Stimulated activated CD4-positive, alpha-beta T cell treated with anti-CD3 and anti-CD28 coated beads, Interleukin-4, amount 100 ng/mL, for 4 hours (primary cell): Measurements from ENCODE around the gene SUSD4.

Source experiments
- DNase-seq, 2 experiments: peaks; one replicate each; pipeline ENCODE4 v3.0.0-alpha.2; 2020

SUSD4 gene

DNA sequence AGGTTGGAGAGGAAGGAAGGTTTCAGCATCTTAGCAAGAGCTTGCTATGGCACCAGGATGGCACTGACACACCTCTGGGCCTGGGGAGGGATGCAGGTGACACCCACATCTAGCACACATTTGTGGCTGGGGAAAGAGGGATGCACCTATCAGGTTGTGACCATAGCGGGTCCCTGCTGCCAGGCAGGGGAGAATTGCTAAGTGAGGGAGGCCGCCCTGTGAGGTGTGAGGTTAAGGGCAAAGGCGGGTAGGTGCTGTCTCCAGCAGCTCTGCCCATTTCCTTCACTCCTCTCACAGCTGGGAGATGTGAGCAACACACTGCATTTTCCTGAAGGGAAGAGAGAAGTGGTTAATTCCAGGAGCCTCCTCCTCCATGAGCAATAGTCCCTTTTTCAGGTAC is 137.7 kb downstream of the SUSD4 start:
- DNase-seq, result no peak

DNA sequence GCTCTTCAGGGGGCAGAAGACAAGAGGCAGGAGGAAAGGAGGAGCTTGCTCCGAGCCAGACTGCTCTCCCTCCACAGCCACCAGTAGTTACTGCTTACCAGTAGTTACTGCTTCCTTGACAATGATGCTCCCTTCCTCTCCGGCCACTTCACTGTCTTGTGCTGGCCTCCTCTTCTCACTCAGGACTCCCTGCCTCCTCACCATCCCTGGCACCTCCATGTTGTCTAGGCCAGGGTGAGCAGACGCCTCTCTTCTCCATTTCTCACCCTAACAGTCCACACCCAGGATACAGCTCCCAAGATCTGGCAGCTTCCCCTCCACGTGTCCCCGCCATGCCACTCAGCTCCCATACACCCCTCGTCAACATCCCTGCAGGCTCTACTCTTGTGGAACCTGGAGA is 138.5 kb downstream of the SUSD4 start:
- DNase-seq, result no peak

DNA sequence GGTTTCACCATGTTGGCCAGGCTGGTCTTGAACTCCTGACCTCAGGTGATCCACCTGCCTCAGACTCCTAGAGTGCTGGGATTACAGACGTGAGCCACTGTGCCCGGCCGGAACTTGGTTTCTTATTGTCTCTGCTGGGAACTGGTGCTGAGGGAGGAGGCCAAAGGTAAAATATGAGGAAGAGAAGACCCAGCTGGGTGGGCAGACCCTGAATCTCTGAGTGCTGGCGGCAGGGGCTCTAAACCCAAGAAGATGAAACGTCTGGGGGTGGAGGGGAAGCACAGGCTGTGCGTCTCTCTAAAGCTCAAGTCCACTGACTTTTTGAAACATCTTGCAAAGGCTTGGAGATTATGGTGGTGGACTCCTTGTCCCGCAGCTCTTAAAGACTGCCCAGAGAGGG is 138.9 kb downstream of the SUSD4 start:
- DNase-seq, result no peak

DNA sequence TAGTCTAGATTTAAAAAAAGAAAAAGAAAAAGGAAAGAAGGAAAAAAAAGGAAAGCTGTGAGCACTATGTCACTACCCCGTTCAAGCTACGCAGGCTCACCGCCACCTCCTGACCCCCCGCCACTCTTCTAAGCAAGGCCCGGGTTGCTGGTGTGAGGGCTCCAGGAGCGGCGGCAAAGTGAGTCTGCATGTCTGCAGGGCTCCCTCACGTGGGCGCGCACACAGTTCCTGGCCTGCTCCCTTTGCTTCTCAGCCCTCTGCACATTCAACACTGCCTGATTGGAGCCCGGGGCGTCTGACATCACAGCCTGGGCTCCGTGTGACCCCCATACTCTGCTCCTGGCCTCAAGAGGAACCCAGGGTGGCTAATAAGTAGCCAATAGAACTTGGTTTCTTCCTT is 139.5 kb downstream of the SUSD4 start:
- DNase-seq, result no peak

DNA sequence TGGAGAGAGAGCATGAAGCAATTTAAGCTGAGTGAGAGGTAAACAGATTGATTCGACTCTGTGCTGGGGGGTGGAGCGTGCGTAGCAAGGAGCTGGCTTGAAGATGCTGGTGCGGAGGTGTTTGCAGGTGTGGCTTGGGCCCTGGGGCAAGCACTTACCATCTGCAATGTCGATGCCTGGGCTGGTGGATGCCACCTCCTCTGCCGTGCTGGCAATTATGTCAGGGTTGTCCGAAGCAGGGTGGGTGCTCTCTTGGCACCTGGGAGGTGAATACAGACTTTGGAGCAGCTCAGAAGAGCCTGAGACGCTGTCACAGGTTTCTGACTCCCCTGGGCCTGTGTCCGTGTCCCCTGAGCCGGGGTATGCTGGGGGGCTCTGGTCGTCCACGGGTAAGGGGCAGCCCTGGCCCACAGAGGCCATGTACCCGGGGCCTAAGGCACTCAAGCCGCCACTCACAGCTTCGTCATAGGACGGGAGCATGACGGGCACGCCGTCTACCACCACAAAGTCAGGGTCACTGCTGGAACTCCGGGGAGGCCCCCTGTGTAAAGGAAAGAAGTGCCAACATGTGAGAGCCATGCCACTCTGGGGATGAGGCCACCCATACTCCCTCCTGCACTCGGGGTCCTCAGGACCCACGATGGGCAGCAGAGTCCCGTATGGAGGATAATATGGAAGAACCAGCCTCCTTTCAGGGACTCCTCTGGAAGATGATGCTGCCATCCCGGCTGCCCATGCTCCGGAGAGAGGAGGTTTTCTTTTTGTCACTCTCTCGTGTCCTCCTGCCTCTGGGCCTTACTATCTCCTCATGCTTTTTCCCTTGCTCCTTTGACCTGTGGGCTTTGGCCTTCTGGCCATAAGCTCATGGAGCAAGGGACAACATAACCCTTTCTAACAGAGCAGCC is 140.6 kb downstream of the SUSD4 start:
- DNase-seq, result no peak

DNA sequence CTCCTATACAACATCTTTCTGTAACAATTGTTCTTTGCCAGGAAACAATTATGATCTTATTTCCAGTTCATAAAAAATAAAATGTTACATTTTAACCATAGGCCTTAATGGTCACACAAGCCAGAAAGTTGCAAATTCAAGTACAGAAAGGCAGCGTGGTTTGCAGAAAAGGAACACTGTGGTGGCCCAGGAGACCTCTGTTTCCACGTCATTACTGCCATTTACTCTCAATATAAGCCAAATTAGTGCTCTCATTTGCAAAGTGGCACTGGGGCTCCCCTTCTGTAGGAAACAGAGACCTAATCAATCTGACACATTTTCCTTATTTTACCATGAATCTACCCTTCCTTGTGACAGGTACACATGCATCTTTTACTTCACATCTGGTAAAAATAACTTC is 141.6 kb downstream of the SUSD4 start:
- DNase-seq, result no peak

DNA sequence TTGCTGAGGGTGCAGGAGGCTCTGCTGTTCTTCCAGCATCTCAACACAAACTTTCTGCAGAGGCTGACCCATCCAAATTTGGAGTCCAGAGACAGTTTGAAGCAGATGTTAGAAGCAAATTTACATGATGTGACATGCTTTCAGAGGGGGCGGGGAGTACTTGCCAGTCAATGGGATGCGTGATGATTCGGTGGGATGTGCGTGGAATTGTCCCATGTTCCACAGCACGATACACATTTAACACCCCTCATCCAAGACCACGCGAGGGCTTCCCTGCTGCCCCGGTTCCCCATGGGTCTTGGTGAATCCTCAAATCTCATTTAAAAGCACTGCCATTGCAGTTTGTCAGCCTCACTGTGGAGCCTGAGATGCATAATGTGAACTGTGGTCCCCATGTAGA is 142.3 kb downstream of the SUSD4 start:
- no peak for DNase-seq

DNA sequence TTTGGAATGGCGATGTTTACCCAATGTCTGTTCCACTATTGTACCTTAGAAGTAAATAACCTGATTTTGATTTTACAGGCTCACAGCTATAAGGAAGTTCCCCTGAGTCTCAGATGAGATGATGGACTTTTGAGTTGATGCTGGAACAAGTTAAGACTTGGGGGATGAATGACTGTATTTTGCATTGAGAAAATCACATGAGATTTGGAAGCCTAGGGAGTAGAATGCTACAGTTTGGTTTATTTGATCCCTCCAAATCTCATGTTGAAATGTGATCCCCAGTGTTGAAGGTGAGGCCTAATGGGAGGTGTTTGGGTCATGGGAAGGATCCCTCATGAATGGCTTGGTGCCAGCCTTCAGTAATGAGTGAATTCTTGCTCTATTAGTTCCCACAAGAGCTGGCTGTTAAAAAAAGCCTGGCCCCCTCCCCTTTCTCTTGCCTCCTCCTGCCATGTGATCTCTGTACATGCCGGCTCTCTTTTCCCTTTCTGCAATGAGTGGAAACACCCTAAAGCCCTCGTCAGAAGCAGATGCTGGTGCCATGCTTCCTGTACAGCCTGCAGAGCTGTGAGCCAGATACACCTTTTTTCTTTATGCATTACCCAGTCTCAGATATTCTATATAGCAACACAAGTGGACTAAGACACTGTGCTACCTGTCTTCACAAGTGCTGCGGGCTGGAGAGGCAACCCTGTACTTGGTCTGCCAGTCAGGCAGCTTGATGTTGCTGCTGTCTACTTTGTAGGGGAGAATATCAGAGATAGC is 143.9 kb downstream of the SUSD4 start:
- no peak for DNase-seq

DNA sequence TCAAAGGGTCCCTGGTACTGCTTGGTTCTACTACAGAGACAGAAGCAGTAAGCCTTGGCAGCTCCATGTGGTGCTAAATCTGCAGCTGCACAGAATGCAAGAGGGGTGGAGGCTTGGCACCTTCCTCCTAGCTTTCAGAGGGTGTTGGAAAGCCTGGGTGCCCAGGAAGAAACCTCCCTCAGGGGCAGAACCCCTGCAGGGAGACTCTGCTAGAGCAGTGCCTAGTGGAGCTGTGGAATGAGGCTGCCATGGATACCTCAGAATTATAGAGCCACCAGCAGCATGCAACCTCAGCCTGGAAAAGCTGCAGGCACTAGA is 144.7 kb downstream of the SUSD4 start:
- no peak for DNase-seq

DNA sequence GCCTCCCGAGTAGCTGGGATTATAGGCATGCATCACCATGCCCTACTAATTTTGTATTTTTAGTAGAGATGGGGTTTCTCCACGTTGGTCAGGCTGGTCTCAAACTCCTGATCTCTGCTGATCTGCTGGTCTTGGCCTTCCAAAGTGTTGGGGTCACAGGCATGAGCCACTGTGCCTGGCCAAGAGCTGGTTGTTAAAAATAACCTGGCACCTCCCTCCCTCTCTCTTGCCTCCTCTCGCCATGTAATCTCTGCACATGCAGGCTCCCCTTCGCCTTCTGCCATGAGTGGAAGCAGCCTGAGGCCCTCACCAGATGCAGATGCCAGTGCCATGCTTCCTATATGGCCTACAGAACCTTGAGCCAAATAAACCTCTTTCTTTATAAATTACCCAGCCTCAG is 146.2 kb downstream of the SUSD4 start:
- no peak for DNase-seq

DNA sequence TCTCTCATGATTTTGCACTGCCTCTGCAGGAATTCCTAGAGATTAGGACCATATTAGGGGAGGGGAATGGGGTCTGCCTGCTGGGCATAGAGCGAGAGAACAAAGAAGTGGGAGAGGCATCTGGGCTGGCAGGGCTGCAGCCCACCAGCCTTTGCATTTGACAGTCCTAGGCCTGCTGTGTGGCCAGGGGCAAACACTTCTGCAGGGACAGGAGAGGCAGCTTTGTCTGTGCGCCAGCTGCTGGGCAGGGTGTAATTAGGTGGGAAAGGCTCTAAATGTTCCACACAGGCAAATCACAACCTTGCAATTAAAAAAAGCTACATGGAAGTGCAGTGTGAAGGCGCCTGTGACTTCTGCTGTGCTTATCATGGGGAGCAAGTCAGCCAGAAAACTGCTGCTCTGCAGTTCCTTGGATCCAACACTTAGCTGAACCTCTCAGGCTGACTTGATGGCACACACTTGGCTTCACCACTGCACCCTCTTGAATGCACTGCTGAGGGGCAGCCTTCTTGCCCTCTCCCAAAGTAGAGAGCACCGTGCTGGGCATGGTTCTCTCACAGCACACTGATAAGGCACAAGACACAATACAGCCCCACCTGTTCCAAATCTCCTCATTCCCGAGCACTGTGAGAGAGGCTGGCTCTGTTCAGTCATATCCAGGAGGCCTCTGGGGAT is 147.3 kb downstream of the SUSD4 start:
- no peak for DNase-seq

DNA sequence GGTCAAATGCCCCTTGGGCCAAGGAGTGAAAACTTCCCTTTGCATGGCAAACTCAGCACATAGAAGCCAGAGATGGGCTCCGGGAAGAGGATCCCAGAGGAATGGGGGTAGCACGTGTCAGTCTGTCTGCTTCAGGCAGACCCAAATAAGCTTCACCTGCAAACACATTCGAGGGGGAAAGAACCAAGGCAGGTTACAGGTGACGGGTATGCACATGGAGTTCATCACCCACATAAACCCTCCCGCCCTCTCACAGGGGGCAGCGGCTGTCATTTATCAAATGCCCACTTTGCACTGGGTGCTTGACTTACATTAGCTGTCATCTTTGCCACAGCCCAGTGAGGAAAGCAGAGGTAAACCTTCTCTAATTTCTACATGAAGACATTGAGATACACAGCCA is 147.9 kb downstream of the SUSD4 start:
- no peak for DNase-seq

DNA sequence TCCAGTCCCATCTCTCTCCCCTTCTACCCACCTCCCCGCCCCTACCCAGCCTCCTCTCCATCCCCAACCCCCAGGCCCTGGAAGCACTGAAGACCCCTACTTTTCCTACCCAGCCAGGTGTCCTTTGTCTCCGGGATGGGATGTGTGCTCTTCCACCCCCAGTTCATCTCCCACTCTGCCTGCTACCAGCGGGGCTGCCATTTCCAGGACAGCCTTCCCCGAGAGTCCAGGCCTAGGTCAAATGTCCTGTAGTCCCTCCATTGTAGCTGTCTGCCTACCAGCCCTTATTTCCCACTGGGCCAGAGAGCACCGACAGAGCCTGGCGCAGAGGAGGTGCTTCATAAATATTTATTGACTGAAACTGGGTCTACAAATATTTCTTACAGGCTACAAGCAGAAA is 148.9 kb downstream of the SUSD4 start:
- DNase-seq, result no peak

DNA sequence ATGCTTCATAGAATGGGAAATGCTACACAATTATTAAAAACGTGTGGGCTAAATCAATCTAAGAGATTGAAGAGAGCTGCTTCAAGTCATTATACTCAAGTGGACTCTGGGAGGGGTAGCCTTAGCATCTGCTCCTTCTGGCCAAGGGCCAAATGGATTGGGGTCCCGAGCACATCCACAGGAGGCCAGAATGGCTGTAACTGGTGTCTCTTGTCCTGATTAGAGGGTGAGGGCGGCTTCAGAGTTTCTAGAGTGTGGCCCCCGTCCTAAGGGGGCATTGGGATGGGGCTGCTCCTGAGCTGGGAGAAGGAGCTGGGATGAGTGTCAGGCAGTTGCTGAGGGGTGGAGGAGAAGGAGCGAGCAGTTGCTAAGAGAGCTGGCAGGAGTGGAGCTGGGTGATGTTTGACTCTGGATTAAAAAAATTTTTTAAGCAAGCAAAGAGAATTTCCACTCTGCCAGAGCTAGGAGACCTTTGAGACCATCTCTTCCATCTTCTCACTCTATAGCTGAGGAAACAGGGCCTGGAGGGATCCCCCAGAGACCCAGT is 149.6 kb downstream of the SUSD4 start:
- DNase-seq, result no peak

DNA sequence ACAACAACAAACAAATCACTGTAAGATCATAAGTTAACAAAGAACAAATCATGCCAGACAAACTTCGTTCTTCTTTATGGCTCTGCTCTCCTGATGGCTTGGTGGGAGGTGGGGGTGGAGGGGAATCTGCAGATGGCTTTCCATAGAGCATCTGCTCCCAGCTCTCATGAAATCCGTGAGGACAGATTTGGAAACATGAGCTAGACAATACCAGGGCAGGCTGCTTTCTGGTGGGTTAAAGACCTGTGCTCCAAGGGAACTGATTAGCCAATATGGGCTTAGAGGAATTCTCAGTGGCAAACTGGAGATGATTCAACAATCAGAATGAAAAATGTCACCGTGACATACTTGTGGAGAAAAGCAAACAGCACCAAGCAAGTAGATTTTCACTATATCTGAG is 151.5 kb downstream of the SUSD4 start:
- DNase-seq, result no peak

DNA sequence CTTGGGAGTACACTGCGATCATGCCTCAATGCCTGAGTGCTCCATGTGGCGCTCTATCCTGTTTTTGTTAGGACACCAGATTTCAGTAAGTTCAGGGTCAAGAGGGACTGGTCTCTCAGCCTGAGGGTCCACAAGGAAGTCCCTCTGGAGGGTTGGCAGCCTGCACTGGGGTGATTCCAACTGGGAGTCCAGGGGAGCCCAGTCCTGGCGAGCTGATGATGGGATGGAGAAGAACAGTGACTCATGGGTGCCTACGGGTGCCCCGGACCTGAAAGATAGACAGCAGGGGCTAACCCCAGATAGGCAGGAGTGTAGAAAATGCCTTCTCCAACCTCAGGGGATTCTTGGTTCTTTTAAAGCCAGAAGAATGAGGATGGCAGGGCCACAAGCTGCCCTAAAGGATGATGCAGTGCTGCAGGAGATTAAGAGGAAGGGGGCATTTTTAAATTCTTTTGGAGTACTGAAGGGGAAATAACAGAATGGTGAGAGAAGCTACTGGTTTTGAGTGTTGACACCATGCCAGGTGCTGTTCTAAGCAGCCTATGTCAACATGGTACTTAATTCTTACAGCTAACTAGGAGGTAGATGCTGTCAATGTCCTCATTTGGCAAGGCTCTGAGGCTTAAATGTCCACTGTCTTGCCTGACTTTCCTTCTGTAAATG is 152.5 kb downstream of the SUSD4 start:
- DNase-seq, result no peak

DNA sequence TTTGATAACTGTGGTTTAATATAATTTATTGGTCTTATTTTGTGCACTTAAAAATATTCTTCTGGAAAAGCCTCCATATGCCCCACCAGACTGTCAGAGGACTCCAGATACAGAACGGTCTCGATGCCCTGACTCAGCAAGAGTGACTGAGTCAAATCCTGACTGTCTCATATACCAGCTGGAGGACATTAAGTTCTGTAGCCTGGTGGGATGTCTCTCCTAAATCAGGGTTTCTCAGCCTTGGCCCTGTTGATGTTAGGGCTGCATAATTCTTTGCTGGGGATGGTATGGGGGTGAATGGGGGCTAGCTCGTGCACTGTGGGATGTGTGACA is 153.2 kb downstream of the SUSD4 start:
- DNase-seq, result no peak

DNA sequence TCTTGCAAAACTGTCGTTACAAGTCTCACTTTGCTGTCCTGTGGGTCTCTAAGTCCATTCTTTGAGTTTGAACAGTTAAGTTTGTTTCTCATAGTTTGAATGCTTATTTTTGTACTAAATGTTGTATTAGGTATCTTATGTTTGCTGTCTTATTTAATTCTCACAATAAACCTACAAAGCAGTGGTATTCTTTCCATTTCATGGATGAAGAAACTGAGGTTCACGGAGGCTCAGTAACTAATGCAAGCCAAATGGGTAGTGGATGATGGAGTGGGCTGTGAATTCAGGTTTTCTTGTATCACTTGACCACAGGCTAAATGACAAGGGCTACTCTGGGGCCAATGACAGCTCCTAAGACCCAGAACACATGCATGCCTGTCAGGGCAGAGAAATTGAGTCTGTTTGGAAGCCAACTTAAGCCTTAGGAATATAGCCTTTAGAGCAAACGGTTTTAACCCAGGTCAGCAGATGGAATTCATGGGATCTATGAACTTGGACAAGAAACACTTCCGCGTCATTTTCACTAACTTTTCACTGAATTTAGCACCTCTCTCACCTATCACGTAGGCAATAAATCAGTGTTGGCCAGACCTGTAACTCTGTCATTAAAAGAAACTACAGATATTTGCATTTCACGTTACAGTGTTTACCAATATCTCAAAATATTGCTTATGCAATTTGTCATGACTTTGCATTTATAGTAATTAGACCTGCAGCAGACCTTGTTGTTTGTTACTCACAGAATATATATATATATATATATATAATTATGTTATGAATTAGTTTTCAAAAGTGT is 153.8 kb downstream of the SUSD4 start:
- no peak for DNase-seq

DNA sequence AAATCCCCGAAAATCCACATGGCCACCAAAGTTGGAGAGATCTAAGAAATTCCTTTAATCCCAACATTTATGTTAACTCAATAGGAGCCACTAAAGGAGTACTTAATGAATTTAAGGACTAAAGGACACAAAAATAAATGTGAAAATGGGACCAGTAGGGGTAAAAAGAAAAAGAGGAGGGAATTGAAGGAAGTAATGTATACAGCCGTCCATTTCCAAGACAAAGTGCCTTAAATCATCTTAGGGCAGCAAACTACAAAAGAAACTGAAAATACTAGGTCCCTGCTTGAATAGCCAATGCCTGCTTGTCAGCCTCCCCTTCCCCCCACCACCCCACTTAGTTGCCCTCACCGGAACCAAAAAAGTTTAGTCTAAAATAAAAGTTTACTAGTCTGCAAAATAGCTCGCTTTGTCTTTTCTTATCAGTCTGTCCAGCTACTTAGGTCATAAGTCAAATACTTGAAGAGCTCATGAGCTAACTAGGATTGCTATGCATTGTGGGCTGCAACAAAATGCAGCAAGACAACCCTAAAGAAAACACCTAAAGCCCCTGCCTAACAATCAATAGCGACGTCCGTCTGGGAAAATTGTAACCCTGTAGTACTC is 154.6 kb downstream of the SUSD4 start:
- DNase-seq, result no peak

DNA sequence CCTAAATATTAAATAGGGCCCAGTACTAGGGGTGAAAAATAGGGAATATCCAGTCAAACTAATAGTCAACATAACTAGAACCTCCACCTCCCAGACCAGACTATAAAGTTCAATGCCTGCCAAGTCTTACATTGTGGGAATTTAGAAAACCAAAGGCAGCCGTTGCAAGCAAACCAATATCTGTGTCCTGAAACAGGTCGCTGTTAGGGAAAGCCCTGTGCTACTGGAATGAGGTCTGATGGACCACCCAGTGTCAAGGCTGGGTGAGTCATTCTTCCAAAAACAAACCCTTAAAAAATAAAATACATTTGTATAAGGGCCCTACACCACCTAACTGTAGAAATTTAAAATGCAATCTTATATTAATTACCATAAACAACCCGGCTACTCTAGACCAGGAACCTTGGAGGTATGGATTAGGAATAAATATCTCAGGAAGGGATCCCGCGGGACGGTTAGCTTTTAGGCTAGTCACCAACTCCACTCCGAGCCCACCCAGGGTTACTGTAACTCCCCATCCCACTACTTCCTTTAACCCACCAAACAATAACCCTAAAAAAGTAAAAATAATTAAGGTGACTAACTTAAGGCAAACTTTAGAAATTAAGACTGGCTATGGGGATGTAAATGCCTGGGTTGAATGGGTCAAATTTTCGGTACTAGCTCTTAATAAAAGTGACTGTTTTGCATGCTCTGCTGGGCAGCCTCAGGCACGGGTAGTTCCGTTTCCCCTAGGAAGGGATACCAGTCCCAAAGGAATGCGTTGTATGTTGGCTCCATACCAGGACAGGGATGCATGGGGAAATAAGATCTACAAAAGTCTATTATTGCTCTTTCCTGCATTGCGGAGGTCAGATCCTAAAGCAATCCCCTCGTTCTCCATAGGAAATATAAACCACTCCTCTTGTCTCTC is 155.6 kb downstream of the SUSD4 start:
- no peak for DNase-seq
